ENCODE data around the gene KIRREL3. TPM values are rescaled to one million over a fixed set of nuclear protein-coding genes. Genes with fewer than 3 reads are reported as not detected.

The KIRREL3 gene
- total RNA-seq, 2 donors from 2014 or later: 1.2 to 1.3 TPM

DNA sequence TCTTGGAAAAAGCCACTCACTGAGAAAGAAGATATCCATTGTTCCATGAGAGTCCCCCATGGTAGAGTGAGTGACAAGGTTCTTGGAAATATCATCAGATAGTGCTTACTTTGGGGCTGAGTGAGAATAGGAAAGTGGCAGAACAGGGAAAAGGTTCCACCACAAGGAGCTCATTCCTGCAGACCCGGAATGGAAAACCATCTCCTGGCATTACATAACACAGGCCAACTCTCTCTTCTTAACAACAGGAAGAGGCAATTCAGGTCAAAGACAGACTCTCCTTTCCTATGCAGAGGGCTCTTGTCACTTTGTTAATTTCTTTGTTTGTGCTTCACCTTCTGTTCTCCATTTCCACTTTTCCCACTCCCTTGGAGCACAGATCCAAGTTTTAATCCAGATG, 259.7 kb downstream of the KIRREL3 start:
- DNase-seq: no peak
- ATAC-seq: no peak
- intact Hi-C loops (cut with DNase I, micrococcal nuclease): no loop called here

DNA sequence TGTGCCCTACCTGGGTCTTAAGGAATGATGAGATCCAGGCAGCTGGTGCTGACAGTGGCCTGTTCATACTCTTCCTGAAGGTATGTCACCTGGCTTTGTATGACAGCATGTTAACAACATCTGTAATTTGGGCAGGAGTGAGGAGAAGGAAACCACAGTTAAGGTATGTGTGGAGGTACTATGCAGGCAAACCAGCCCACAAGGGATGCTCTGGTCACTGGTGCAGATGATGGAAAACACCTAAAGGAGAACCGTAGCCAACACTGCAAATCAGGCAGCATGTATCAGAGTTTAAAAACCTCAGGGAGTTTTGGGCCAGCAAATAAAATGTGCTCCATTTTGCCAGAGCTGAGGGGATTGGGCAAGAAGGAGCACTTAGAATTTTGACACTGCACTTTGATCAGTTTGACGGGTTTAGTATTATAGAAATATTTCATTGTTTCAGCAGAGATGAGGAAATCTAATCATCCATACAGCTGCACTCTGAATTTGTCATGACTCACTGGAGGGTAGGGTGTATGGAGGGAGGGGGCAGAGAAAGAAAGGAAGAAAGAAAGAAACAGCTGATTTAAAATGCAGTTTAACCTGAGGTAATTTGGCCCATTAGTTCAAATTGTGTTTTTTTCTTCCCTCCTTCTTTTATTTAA, 260.9 kb downstream of the KIRREL3 start:
- DNase-seq (no peak), ATAC-seq (no peak)
- intact Hi-C loops (cut with DNase I, micrococcal nuclease): no loop called here

DNA sequence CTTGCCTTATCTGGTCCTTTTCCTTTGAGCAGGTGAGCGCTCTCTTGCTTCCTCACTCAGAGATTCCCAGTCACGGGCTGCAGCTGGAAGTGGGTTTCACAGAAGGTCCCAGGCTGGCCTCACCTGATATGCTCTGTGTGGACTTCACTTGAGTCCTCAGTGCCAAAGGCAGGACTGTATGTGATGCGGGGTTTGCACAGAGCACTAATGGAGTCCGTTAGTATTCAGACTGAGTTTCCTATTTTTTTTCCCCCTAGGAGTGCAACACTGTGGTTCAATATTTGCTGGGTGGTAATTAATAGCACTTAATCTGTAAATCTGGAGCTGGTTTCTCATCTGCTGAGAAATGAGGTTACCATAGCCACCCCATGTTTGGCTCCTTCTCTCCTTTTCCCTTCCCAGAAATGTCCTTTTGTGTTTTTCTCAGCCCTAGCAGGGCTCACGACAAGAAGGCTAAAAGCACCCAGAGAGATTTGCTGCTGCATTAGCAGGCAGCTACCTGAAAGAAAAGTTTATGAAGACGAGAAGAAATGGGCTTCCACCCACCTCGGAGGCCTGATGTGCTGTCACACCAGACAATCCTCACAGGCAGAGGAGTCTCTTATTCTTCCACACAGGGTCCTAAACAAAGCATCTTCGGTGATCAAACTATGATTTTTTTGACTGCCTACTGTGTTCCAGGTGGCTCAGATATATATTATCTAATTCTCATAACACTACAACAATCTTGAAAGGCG, 262.1 kb downstream of the KIRREL3 start:
- intact Hi-C loops (cut with DNase I, micrococcal nuclease): no loop called here
- ATAC-seq (no peak), DNase-seq (no peak)

DNA sequence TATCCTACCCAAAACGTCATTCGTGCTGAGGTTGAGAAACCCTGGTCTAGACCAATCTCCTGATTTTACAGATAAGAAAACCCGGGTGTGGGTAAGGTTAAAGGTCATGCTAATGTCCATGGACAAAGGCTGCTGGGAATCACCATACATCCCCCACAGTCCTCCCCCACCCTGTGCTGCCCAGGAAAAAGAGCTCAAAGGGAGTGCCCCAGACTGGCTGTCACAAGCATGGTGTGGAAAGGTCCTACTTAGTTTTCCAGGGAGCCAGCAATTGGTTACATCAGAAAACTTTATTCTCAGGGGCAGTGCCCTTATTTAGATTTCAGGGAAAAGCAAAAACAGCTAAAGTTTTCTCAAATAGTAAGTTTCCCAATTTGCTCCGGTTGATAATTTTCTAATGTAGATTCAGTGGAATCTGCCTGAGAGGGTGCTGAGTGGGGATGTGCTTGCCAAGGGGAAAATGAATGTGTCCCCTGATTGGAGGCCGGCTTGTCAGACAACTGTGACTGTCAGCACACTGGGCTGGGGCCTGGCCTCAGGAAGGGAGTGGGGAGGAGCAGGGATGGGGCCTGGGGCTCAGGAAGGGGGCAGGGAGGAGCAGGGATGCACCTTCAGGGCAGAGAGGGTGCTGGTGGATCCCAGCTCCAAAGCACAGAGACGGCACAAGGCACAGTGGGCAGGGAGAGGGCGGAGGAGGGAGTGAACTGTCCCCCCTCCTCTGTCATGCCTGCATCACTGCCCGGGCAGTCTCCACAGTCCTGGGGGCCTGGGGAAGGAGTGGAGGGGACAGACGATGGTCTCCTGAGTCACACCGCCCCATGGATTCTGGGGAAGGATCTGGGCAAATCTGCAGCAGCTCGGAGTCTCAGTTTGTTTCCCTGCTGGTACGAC, 263.6 kb downstream of the KIRREL3 start:
- DNase-seq (no peak), ATAC-seq (no peak)
- intact Hi-C loops (cut with DNase I, micrococcal nuclease): no loop called here

DNA sequence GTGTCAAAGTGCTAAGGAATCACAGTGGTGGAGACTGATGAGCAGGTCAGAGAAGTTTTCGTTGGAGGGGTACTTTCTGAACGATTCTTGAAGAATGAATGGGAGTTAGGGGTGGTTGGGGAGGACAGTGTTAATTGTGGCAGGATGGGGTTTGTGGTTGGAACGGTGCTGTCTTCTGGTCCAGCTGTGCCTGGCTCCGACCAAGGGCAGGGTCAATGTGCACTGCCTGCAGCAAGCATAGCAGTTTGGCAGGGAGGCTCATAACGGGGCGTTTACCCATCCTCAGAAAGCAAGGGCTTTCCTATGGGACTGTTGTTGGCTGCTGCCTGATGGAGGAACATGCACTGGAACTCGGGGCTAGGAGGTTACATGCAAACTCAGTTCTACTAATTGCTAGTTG, 265.8 kb downstream of the KIRREL3 start:
- intact Hi-C loops (cut with DNase I, micrococcal nuclease): no loop called here
- no peak for ATAC-seq
- no peak for DNase-seq

DNA sequence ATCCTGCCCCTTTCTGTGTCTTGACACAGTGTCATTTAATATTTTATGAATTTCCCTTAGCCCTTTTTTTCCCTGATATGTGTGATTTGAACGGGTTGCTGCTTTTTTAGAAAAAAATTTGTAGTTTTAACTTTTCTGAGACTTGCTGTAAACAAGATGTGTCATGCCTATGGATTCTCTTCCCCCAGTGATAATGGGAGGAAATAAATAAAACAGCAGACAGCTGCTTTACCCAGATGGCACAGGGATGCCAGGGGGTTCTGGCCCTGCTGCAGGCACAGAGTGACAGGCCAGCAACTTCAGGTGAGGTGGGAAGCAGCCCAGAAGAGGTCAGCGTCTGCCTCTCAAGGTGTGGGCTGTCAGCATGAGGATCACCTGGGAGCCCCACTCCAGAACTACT, 266.9 kb downstream of the KIRREL3 start:
- intact Hi-C loops (cut with DNase I, micrococcal nuclease): no loop called here
- ATAC-seq: no peak
- no peak for DNase-seq

DNA sequence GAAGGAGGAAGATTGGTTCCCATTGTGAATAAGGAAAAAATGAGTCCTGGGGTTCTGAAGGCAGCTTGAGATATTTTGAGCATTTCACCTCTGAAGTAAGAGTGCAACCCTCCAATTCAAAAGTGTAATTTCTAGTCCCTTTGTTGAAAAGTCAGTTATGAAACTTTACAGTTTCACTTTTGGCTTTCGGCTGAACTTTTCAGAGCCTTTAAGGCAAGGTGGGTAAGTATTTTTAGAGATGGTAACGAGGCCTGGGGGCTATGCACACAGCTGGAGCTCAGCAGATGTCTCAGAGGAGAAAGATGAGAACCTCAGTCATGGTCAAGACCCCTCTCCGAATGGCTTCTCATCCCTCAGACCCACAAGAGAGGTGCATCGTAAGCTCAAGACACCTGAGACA, 267.6 kb downstream of the KIRREL3 start:
- intact Hi-C loops (cut with DNase I, micrococcal nuclease): no loop called here
- DNase-seq (no peak), ATAC-seq (no peak)

DNA sequence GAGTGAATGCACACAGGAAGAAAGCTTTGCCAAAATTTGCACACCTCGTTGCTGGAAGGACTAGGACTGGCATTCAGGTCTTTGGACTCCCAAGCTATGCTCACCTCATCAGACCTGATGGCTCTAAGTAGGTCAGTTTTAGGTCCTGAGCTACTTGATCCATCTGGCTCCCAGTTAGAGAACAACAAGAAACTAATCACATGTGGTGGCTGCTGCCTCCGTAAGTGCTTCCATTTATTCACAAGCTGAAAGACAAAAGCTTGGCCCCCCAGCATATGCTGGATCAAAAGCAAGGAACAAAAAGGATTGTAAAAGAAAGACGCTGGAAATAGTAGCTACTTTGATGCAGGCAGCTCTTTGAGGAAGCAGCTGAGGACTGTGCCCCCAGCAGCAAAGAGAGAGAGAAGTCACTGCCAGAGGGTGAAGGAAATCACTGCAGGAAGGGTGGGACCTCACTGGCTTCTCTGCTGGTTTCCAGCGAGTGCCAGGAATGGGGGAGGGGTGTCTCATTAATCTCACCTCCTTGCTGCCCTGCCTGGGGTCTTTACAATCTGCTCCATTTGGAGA, 268.9 kb downstream of the KIRREL3 start:
- ATAC-seq (no peak), DNase-seq (no peak)
- intact Hi-C loops (cut with DNase I, micrococcal nuclease): no loop called here

DNA sequence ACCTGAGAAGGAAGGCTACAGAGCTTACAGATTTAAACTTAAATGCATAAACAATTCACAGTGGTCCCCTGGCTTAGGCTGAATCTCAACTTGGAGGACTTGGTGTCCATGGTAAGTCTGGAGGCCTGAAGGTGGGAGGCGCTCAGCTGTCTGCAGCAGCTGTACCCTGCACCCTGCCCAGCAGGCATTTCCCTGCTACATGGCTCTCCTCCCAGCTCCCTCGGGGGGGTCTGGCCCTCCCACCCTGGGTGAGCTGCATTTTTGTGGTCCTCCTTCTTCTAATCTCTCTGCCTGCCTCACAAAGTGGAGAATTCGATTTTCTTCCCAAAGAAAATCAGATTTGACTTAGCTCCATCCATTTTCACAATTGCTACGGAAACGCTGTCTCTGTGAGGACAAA, 273.2 kb downstream of the KIRREL3 start:
- ATAC-seq (no peak), DNase-seq (no peak)
- intact Hi-C loops (cut with DNase I, micrococcal nuclease): no loop called here

DNA sequence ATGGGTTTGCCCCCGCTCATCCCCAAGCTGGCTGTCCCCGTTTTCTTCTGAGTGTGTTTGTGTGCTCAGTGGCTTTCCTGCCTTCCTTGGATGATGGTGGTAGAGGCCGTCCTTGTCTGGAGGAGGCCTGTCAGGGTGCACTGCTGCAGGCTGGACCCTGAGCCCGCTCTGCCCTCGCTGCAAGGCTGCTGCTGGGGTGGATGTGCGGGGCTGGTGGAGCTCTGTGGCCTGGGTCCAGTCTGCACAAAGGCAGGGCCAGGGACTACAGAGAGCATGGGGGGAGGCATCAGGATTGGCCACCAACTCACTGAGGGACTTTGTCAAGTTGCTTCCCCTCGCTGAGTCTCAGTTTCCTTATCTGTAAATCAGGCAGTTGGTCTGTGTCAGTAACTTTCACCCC, 275.0 kb downstream of the KIRREL3 start:
- DNase-seq: no peak
- intact Hi-C loops (cut with DNase I, micrococcal nuclease): no loop called here
- no peak for ATAC-seq

DNA sequence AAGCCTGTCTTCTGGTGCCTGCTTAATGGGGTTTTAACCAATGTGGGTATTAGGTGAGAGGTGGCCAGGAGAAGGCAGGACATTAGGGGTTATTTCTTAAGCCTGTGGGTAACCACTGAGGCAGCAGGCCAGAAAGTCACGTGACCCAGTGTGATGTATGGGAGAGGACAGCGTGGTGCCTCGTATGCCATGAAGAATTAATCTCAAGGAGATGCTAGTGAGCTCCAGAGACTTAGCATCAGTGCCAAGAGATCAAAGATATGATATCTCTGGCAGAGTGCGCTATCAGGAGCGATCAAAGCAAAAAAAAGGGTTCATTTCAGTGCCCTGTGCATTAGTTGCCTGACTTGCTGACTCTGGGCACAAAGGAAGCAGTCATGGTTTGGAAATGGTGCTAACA, 275.5 kb downstream of the KIRREL3 start:
- no peak for DNase-seq
- ATAC-seq: no peak
- intact Hi-C loops (cut with DNase I, micrococcal nuclease): no loop called here

DNA sequence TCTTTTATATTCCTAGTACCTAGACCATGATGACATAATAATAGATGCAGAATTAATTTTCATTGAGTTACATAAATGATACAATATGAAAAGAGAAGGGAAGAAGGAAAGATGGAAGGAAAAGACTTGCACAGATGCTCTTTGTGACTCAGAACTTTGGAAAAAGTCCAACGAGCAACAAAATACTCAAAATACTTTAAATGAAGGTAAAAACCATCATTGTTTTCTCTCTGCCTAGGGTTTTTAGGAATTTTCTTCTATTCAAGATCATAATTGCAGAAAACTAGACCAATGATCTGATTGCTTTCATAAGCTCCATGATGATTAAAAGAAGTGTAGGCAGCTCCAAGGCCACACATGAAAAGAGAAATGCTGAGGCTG, 276.9 kb downstream of the KIRREL3 start:
- DNase-seq (no peak), ATAC-seq (no peak)
- intact Hi-C loops (cut with DNase I, micrococcal nuclease): no loop called here

DNA sequence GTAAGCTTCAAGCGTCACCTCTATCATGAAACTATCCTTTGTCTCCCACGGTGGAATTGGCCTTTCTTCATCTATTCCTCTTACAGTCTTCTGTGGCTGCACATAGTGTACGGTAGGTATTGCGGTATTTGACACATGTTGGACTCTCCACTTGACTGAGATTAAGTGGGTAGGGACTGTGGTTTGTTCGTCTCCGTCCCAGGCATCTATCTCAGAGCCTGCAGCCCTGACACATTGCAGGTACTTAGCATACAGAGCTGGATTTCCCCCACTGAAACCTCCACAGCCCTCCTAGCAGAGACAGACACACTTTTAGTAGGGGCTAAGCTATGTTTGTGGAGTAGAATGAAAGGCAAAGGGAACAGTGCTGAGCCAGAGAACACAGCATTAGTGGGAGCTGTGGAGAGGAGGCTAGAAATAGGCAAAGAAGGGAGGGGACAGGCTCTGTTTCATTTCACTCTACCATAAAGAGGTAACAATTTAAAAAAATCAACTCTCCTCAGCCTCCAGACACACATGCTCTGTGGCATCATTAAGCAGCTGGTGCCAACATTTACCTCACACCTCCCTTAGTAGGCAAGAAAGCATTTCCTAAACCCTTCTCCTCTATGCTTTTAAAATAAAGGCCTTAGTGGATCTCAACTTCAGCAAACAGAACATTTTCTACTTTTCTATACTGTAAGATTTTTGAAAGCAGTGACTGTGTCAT, 277.5 kb downstream of the KIRREL3 start:
- intact Hi-C loops (cut with DNase I, micrococcal nuclease): no loop called here
- DNase-seq: no peak
- no peak for ATAC-seq

DNA sequence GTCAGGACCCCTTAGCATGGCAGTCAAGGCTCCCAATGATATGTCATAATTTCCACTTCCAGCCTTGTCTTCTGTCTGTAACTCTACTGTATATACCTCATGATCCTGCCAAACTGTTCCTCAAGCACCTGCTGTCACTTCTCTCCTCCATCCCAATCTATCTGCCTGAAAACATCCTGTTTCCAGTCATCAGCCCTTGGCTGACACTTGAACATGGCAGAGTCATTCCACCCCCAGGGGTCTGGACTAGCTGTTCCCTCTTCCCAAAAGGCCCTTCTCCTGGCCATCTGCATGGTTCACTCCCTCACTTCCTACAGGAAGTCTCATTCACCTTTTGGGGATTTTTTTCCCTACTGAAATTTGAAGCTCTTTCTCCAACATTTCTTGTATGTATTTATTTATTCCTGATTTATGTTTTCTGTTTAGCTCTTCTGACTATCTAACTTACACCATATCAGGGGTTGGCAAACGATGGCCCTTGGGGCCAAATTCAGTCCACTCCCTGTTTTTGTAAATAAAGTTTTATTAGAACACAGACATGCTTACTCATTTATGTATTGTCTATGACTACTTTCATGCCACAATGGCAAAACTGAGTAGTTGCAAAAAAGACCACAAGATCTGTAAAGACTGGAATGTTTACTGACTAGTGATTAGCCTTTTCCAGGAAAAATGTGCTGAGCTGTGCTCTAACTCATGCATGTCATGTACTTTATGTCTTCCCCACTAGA, 278.4 kb downstream of the KIRREL3 start:
- DNase-seq (no peak), ATAC-seq (no peak)
- intact Hi-C loops (cut with DNase I, micrococcal nuclease): no loop called here

DNA sequence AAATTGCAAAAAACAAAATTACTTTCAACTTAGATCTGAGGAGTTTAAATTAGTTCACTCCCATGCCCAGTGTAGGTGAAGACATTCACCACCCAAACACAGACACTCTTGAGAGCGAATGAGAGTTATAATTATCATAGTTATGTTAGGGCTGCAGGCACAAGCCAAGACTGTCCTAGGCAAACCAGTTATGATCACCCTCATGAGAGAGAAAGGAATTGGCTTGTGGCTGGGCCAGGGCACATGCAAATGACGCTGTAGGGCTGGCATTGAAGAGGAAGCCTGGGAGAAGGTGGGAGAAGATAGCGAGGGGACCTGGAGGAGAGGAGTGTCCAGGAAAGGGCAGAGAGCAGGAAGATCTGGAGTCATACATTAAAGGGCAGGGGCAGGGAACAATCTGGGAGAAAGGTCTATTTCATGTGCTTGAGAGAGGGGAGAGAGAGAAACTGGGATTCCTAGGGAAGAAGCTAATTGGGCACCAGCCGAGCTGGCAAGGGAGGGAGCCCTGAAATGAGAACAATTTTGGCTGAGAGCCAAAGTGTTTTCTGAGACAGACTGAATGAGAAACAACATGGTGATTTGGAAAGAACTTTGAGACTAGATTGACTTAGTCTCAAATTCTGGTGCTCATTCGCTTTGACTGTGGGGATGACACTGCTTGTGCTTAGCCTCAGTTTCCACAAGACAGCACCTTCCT, 279.9 kb downstream of the KIRREL3 start:
- intact Hi-C loops (cut with DNase I, micrococcal nuclease): no loop called here
- no peak for ATAC-seq
- DNase-seq: no peak

DNA sequence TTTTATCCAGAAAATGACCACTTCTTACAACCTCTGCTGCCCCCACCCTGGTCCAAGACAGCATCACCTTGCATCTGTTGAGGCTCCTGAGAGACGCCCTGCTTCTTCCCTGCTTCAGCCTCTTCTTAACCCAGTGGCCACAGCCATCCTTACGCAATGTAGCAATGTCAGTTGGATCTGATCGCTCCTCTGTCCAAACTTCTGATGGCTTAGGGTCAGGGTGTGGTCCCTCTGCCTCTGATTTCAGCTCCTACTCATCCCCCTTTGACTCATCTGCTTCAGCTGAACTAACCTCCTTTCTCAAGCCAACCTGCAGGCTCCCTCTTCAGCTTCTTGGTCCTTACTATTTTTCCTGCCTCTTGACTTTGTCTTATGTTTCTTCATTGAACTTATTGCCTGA, 280.8 kb downstream of the KIRREL3 start:
- intact Hi-C loops (cut with DNase I, micrococcal nuclease): loop anchor here in 1 of 2 donors (5.0 kb wide), 1 partner anchor 273 kb away; no protein-coding TSS in a partner anchor
- no peak for ATAC-seq

DNA sequence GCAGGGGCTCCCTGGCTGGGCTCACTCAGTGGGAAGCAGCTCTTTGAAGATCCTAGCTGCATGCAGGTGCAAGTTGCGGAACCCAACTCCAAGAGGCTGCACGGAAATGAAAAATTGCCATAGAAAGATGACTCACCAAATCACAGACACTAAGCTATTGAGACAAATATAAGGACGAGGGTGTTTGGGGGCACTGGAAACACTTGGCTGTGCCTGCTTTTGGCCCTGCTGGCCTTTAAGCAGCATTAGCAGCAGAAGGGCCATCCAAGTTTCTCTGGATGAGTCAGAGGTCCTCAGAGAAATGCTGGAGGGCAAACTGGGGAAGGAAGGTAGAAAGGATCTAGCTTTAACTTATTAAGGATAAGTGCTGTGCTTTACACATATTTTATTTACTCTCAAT, 282.3 kb downstream of the KIRREL3 start:
- intact Hi-C loops (cut with DNase I, micrococcal nuclease): loop anchor here in 1 of 2 donors (5.0 kb wide), 1 partner anchor 274 kb away; no protein-coding TSS in a partner anchor
- ATAC-seq (no peak), DNase-seq (no peak)

More for the DNA sequence above, 280.8 kb downstream of the KIRREL3 start:
- no peak for DNase-seq

Measured in left colon (tissue), 2 donors.